Adrenal gland (tissue), 12 donors: ENCODE measurements around the gene RTN4IP1. TPM values are rescaled to one million over a fixed set of nuclear protein-coding genes. Genes with fewer than 3 reads are reported as not detected.
"Not testable (repeated sequence)": the region's sequence is repeated elsewhere in the genome, so short reads cannot be mapped to it uniquely, and the experiment has no call there.

Experiments
- DNase-seq, 7 donors: peaks; one replicate each; pipeline ENCODE4 v3.0.0-alpha.2; 2019 to 2020
- H3K27ac ChIP-seq, 5 donors: fragments of 200-600 bp; sonication (generic) in 4 of 5; 1 replicate in 3 of 5; 2 replicates in 2 of 5; pipeline versions ENCODE4 v1.5.1 to v1.8.0; 2016 to 2020; ENCODE audit warnings: mild to moderate bottlenecking in 1 of 5
- H3K27me3 ChIP-seq: fragments of 200-600 bp; 2 replicates; pipeline ENCODE4 v1.8.0; 2021
- H3K36me3 ChIP-seq, 2 donors: fragments of 200-600 bp; replicated peaks in 1 of 2; 1 replicate in 1 of 2; 2 replicates in 1 of 2; pipeline versions ENCODE4 v1.5.1 to v1.8.0; 2018 to 2022
- H3K4me1 ChIP-seq, 2 donors: fragments of 200-600 bp; replicated peaks in 1 of 2; 1 replicate in 1 of 2; 2 replicates in 1 of 2; pipeline versions ENCODE4 v1.5.1 to v1.8.0; 2018 to 2021
- H3K4me3 ChIP-seq, 4 donors: fragments of 200-600 bp; sonication (generic) in 3 of 4; one replicate each; pipeline ENCODE4 v1.5.1; 2016 to 2018
- H3K9me3 ChIP-seq, 3 donors: fragments of 200-600 bp; sonication (generic) in 1 of 3; replicated peaks in 1 of 3; 1 replicate in 2 of 3; 2 replicates in 1 of 3; pipeline versions ENCODE4 v1.5.1 to v1.8.0; 2016 to 2021
- CTCF ChIP-seq, 6 experiments: fragments of 450-650 bp in 4 of 6; fragments of 200-600 bp in 2 of 6; sonication (generic) in 1 of 6; IDR thresholded peaks; 1 replicate in 5 of 6; 2 replicates in 1 of 6; pipeline versions ENCODE4 v1.5.1 to v1.8.0; 2016 to 2021; ENCODE audit warnings: antibody characterized with exemption in 6 of 6, mild to moderate bottlenecking in 2 of 6, moderate library complexity in 1 of 6
- POLR2A ChIP-seq, 2 donors: fragments of 450-650 bp; IDR thresholded peaks; one replicate each; pipeline ENCODE4 v1.6.1; 2017; ENCODE audit warnings: antibody characterized with exemption in 2 of 2, mild to moderate bottlenecking in 2 of 2, moderate library complexity in 1 of 2
- WGBS, 4 donors: extraction: QIAGEN DNeasy Blood & Tissue Kit in 2 of 4; methylation state at CpG; one replicate each; pipeline versions ENCODE4 v1.1.5 to v1.1.7; 2013 to 2017; 5-methylcytosine and 5-hydroxymethylcytosine counted together
- intact Hi-C, 2 donors: fragments of 100-400 bp; cut with DNase I; formaldehyde crosslinking; loops; one replicate each; pipeline versions ENCODE4 v1.14.1 to v1.15.0; 2022 to 2023
- polyA plus RNA-seq, 3 donors: library from polyadenylated mRNA; stranded (reverse); fragments of 200-250 nt in 2 of 3; fragments of 350-450 nt in 1 of 3; fragmentation: Illumina TruSeq in 1 of 3; extraction: RNeasy Lipid Tissue Mini Kit (QIAGEN cat#74804) in 1 of 3; gene quantifications; one replicate each; pipeline ENCODE4 v1.2.3, GENCODE V29; 2013 to 2014
- total RNA-seq, 9 donors: library from RNA; depleted of rRNA in 4 of 9; stranded (reverse); fragments of >200 nt in 4 of 9; fragments of 120-200 nt in 1 of 9; fragmentation: NEBNext Ultra II Directional in 1 of 9; extraction: Animal tissue kit (Norgen Biotek cat#: 25700) in 1 of 9; gene quantifications; one replicate each; pipeline versions ENCODE4 v1.1.0 to v1.2.4, GENCODE V29; 2013 to 2023
- donor health status: healthy with polysubstance abuse.
- donor health status: Bipolar disorder and iron deficiency.
- donor health status: DM: yes; HTN: yes; CAD: no.
- donor health status: DM: no; HTN: no; CAD: no.
- donor health status: DM: no; HTN: no; CAD: no.
- donor health status: DM: yes; HTN: yes; CAD: no.

RTN4IP1 gene
- total and polyA plus RNA-seq, 12 donors, result 1.6 to 22.1 (median 7.5) TPM

GRCh38 chr6:106553440-106553839 lies 75.9 kb downstream of the RTN4IP1 start:
- Histone ChIP-seq H3K4me3 (no peak overlapping the region), H3K27me3 (no peaks in the 10 kb centered on the region), H3K4me1 (no peaks in the 10 kb centered on the region), H3K9me3 (no peaks in the 10 kb centered on the region), H3K36me3 (no peaks in the 10 kb centered on the region), H3K27ac (no peak overlapping the region)
- WGBS, 4 donors, result 93 to 99% (median 95%) methylated on average over 5 of the region's 5 CpGs
- TF ChIP-seq CTCF (IDR thresholded peaks at IDR 0.05) (no peak), POLR2A (IDR thresholded peaks at IDR 0.05) (no peak)
- intact Hi-C loops, result no loop called here
- DNase-seq, result no peak

- 89 to 97% (median 93%) methylated on average over 3 of the region's 3 CpGs for WGBS, 4 donors
Measured at GRCh38 chr6:106551155-106551554, 78.1 kb downstream of the RTN4IP1 start.

DNA sequence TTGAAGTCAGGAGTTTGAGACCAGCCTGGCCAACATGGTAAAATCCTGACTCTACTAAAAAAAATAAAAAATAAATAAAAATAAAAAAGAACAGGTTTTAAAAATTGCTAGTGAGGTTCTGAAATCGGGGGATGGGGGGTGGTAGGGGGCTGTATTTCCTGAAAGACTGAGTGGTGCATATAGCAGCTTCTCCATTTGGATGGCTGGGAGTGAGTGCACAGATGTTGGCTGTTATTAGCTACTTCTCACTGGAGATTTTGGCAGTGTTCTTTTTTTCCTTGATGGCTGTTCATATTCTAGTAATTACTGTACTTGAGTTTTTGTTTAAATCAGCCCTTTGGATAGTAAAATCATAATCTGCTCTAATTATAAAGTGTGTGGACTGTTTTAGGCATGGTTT lies 79.8 kb downstream of the RTN4IP1 start:
- no peak for DNase-seq
- Histone ChIP-seq H3K36me3 (no peaks in the 10 kb centered on the region), H3K27ac (no peak overlapping the region), H3K27me3 (no peaks in the 10 kb centered on the region), H3K4me1 (peaks cover 0 to 3% of the 10 kb centered on the region in 2 donors), H3K9me3 (no peaks in the 10 kb centered on the region), H3K4me3 (no peak overlapping the region)
- 53 to 82% (median 71%) methylated on average over 1 of the region's 1 CpG for WGBS, 4 donors
- intact Hi-C loops, result no loop called here
- TF ChIP-seq CTCF (IDR thresholded peaks at IDR 0.05) (no peak), POLR2A (IDR thresholded peaks at IDR 0.05) (no peak)

More at GRCh38 chr6:106551155-106551554, 78.1 kb downstream of the RTN4IP1 start:
- Histone ChIP-seq H3K27ac (no peak overlapping the region), H3K36me3 (no peaks in the 10 kb centered on the region), H3K9me3 (no peaks in the 10 kb centered on the region), H3K27me3 (no peaks in the 10 kb centered on the region), H3K4me1 (peaks cover 0 to 3% of the 10 kb centered on the region in 2 donors), H3K4me3 (no peak overlapping the region)
- DNase-seq, result no peak
- TF ChIP-seq POLR2A (IDR thresholded peaks at IDR 0.05), result no peak
- TF ChIP-seq CTCF (IDR thresholded peaks at IDR 0.05), result no peak
- intact Hi-C loops, result no loop called here

DNA sequence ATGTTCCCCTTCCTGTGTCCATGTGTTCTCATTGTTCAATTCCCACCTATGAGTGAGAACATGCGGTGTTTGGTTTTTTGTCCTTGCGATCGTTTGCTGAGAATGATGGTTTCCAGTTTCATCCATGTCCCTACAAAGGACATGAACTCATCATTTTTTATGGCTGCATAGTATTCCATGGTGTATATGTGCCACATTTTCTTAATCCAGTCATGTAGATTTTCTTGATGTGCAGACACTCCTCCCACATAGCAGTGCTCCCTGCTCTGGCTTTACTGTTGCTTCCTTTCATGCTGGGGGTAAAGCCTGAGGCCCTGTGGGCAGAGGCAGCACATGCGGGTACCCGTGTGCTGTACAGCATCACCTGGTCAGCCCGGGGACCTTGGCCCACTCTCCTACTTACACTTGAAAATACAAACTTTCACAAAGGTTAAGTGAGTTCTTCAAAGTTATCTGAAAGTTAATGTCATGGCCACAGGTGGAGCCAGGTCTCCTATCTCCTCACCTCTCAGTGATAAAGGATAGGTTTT lies 80.3 kb downstream of the RTN4IP1 start:
- H3K27me3 ChIP-seq, DNase-seq, H3K36me3 ChIP-seq, intact Hi-C loops, H3K9me3 ChIP-seq, H3K4me3 ChIP-seq, H3K4me1 ChIP-seq, H3K27ac ChIP-seq: not testable (repeated sequence)
- 66 to 87% (median 77%) methylated on average over 3 to 6 of the region's 6 CpGs for WGBS, 4 donors
